Umbilical cord (tissue), 2 donors: ENCODE results near the gene GPR176. TPM values are rescaled to one million over a fixed set of nuclear protein-coding genes. Genes with fewer than 3 reads are reported as not detected.

Experiments
- DNase-seq: peaks from one replicate; pipeline ENCODE4 v3.0.0-alpha.2; 2015; ENCODE audit warnings: low spot score
- total RNA-seq: library from RNA; depleted of rRNA; stranded (reverse); fragments of >200 nt; gene quantifications from one replicate; pipeline ENCODE4 v1.2.3, GENCODE V29; 2014; ENCODE audit warnings: low replicate concordance; ENCODE audit not compliant: insufficient read depth

Gene GPR176
- total RNA-seq, 1 donor from 2014 or later: 32.3 TPM

DNA sequence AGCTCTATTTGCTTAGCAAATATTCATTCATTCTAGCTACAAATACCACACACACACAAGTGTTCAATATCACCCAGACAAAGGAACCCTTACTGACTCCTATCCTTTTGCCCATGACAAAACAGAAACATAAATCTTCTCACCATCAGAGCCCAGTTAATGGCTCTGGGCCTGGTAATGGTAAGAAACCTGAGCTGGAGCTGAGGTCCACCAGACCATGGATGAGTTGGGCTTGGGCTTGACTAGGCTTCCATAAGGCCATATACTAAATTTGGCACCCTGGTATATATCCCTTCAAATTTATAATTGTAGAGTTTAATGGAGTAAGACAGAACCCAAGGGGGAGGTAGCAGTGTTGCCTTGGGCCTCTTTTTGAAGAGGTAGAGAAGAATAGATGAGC is 29.4 kb downstream of the GPR176 start:
- no peak for DNase-seq

DNA sequence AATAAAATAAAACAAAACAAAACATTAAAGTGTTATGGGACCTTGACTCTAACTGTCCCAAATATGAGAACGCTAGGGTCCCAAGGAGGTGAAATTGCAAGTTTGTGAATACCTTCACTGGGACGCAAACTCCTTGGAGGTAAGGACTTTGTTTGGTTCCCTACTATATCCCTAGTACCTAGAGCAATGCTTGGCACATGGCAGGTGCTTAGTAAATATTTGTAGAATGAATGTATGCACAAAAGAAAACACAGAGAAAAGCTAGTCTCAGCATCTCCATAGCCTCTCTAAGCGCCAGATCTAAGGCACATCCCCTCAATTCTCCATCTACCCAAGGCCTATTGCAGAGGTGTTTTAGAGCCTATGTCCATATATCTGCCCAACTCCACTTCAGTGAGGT is 30.5 kb downstream of the GPR176 start:
- DNase-seq: no peak

DNA sequence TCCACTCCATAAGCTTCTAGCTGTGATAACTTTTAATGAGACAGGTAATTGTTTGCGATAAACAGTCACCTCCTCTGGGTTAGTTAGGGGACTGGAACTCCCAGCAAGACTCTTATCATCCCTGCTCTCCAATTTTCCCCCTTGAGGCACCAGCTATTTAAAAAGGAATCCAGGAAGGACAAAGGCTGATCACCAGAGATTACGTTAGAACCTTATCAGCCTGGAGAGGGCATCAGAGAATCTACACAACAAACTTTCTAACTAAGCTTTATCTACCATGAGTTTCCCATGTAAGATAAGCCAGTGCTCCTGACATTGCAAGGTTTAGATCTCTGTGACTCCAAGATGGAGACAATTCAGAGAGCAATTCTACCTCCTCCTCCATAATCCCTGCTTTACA is 31.3 kb downstream of the GPR176 start:
- DNase-seq: no peak

DNA sequence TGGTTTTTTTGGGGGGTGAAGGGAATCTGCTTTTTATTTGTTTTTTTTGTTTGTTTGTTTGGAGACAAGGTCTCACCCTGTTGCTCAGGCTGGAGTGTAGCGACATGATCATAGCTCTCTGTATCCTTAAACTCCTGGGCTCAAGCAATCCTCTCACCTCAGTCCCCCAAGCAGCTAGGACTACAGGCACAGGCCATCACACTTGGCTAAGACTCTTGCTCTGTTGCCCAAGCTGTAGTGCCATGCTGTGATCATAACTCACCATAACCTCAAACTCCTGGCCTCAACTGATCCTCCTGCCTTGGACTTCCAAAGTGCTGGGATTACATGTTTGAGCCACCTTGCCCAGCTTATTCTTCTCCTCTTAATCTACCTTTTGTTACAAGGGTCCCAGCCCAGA is 31.8 kb downstream of the GPR176 start:
- no peak for DNase-seq

DNA sequence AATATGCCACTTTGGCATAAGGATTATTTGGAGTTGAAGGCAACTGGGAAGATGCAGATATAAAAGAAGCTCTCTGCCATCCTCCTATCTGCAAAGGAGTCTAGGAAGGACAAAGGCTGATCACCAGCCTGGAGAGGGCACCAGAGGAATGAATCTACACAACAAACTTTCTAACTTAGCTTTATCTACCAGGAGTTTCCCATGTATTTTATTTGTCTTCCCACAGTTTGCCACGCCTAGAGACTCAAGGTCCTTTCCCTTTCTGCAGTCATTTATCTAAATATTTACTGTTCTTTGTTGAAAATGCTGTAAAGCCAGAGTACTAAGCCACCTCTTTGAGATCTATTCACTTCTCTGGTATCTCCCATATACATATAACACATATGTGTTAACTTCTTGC is 32.2 kb downstream of the GPR176 start:
- peak; percentile 47 for DNase-seq

DNA sequence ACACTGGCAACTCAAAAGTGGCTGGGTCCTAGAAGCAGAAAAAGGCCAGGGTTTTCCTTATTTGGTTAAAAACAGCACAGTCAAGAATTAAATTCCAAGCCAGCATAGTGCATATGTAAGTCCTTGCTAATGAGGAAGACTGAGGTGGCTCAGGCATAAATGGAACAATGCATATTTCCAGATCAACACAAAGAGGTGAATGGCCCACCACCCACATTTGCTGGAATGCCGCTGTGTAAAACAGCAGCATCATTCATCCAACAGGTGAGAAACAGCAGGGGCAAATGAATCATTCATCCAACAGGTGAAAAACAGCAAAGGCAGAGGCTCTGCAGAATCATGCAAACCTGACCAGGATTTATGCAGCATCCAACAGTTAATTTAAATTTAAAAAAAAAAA is 32.9 kb downstream of the GPR176 start:
- DNase-seq: no peak

DNA sequence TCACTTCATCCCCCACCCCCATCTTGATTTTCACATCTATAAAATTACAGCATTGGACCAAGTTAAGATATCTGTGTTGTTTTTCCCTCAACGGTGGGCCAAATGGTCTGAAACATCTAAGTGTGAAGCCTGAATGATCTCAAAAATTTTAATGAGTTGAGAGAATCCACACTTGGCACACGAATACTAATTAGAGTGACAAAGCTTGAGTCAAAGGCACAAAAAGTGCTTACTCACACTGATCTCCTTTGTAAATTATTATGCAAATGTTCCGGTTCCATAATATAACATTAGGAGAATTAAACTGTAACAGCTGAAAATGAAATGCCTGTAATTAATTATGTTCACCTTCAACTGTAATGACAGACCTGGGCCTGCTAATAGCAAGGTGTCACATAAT is 33.6 kb downstream of the GPR176 start:
- DNase-seq: no peak

DNA sequence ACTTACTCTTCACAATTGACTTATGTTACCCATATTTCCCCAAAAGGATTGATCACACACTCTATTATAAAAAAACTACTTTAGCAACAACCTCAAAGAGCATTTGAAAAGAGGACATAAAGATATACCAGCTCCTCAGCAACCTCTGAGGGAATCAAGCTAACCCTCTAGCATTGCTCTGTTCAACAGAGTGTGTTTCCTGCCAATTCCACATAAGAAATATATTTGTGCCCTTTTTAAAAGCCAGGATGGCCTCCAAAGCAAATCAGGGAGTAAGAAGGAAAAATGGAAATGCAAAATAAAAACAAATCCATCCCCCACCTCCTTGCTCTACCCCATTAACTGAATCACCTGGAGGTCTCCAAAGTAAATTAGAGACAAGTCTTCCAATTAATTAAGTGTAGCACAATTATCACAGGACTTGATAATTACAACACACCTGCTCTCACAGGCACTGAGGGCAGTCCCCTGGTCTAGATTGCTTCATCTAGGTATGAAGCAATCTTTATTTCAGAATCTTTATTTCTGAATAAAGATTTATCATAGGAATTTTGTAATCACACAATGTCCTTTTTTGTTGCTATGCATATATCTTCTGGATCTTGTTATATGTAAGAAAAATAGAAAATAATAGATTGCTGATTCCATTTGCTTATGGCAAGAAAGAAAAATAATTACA is 34.8 kb downstream of the GPR176 start:
- no peak for DNase-seq

DNA sequence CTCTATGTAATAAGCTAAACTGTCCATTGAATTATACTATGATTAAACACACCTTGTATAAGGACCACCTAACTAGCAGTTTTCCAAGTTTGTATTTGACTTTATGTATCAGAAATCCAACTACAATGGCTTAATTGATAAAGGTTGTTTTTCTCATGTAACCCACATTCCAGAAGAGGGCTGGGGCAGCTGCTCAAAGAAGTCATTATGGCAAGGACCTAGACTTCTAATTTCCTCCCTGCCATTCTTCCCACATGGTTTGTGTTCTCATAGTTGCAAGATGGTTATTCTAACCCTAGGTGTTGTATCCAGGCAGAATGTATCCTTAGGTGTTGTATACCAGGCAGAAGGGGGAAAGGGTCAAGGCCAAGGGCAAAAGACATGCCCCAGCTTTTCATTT is 35.7 kb downstream of the GPR176 start:
- no peak for DNase-seq

DNA sequence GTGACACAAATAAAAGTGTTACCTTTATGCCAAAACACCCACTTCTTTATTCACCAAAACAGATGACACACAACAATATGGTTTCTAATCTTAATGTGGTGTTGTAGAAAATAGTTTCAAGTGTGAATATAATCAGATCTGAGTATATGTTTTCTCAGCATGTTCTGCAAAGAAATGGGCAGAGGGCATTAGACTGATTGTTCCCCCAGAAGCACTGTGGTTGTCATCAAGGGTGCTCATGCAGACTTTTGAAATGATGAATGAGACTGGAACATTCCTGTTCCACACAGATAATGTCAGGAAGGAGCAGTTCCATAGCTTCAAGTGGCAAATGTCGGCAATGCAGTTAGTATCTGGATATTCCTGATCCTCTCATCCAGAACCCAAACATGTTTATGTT is 37.5 kb downstream of the GPR176 start:
- no peak for DNase-seq

DNA sequence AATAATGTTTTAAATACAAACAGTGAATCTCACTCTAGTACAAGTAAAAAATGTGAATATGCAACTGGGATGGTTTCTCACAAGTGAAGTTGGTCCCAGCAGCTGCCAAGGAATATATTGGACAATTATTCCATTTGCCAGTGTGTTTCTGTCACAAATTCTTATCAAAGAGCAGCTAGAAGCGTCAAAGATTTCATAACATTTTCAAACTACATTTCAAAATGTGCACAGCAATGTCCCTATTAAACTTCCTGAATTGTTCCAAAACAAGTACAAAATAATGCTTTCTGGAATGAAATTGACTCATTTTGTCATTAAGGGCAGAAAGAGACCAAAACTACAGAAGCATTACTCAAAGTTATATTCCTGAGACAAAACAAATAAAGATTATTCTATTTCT is 38.3 kb downstream of the GPR176 start:
- no peak for DNase-seq

DNA sequence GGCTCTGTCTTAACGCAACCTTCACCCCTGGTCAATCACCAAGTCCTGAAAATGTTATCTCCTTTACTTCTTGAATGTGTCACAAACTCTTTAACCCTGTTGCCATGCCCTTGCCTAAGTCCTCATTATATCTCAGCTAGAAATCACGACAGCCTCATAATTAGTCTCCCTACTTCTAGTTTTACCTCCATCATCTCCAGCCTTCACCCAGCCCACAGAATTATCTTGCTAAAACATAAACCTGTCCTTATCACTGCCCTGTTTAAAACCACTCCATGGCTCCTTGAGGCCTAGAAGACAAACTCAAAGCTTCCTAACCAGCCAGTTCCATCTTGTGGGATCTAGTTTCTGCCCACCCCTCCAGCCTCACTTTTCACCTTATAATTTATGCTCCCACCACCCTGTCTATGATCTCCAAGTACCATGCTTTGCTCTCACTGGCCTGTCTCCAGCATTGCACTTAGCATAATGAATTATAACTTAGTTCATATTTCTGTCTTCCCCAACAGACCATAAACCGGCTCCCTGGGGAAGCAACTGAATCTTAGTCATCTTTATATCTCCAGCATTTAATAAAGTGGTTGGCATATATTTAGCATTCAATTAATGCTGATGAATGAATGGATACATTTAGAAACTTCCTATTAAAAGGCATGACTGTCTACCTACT is 39.2 kb downstream of the GPR176 start:
- DNase-seq: no peak

DNA sequence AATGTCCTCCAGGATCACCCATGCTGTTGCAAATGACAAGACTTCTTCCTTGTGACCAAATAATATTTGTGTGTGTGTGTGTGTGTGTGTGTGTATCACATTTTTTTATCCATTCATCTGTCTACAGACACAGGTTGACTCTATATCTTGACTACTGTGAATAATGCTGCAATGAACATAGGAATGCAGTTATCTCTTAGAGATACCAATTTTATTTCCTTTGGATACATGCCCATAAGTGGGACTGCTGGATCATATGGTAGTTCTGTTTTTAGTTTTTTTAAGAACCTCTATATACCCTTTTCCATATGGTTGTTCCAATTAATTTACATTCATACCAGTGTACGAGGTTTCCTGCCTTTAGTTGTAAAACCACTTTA is 41.7 kb downstream of the GPR176 start:
- peak; percentile 46 for DNase-seq

DNA sequence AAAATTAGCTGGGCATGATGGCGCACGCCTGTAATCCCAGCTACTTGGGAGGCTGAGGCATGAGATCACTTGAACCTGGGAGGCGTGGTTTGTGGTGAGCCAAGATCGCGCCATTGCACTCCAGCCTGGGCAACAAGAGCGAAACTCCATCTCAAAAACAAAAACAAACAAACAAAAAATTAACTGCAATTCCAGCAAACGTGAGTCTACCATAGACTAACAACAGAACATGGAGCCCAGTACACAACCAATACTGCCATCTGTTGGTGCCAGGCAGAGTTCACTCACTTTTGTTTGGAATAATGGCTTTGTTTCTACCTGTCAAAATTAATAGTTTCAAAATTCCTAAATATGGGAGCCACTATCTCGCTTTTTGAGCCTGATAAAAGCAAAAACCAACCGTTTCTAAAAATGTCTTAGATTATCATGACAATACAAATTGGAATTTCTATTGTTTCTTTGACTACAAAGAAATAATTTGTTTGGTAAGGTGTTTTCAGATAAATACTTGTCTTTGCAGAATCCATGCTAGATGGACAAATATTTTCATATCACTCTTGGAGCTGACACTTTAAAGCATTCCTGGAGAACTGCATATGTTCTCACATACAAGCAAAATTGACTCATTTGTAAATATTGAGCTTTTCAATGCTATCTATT is 45.0 kb downstream of the GPR176 start:
- DNase-seq: peak; percentile 7

DNA sequence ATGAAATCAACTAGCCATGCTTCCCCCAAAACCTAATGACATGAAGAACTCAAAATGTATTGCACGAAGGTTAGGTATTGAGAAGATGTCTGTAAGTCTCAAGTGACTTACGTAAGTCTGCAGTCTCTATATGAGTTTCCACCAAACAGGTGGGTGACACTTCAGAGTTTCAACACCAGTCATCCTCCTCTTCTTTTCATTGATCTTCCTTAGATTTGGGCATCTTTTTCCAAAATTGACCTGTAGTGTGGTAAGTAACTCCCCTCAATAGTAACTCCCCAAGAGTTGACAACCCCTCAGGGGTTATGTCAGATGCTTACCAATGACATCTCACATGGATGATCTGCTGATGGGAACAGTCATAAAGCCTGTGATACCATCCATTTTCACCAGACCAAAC is 46.1 kb downstream of the GPR176 start:
- no peak for DNase-seq

DNA sequence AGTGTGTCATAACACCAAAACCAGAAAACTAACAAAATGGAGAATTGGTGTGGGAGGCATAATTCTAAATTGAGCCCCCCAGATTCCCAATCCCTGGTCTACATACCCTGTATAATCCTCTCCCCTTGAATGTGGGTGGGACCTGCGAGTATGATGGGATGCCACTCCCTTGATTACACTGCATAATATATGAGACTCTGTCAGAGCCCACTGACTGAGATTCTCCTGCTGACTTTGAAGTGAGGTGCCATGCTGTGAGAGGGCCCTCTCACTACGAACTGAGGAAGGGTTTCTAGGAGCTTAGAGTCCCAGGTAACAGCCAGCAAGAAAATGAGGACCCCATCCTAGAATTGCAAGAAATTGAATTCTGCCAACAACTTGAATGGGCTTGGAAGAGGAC is 49.5 kb downstream of the GPR176 start:
- no peak for DNase-seq

DNA sequence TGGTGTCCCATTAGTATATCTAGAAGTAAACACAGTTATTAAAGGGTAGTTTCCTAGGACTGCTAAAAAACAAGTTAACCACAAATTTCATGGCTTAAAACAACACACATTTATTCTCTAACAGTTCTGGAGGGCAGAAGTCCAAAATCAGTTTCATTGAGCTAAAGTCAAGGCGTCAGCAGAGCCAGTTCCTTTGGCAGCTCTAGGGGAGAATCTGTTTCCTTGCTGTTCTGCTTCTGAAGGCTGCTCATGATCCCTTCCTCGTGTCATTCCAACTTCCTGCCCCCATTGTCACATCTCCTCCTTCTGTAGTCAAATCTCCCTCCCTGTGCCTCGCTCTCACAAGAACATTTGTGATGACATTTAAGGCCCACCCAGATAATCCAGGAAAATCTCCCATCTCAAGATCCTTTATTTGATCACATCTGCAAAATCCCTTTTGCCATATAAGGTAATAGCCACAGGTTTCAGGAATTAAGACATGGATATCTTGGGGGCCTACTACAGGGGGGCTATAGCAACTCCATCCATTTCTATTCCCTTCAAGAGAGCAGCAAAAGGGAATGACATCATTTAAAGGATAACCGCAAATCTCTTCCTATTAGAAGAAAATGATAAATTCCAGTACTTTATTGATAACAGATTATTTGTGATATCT is 50.1 kb downstream of the GPR176 start:
- DNase-seq: peak; percentile 13

DNA sequence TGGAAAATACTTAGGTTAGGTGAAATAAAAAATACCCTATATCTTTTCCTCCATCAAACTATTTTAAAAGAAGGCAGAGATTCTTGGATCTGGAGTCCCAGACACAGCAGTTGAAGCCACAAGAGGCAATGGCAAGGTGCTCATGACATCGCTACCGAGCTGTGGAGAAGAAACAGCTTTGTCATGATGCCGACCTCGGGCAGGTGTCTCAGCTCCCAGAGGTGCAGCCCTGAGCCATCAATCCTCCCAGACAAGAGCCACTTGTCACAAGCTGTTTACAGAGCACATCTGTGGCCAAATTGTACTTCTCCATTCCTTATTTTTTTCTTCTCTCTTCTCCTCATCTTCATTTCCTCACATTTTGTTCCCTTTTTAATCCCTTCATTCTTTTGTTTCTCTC is 50.8 kb downstream of the GPR176 start:
- DNase-seq: no peak

DNA sequence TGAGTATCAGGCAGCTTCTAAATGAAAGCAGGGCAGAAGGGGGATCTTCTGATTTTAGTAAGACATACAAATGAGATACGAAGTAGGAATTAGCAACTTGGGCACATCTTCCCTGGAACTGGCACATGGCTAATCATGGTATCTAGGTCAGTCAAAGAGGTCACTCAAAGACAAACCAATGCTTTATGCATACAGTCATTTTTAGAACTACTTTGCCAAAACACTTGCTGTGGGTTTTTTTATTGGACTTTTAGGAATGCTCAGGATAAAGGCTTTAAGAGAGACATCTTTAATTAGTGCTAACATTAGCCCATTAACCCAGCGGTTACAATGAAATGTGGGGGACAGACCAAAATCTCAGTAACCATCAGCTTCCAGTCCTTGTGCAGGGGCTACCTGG is 51.7 kb downstream of the GPR176 start:
- no peak for DNase-seq

DNA sequence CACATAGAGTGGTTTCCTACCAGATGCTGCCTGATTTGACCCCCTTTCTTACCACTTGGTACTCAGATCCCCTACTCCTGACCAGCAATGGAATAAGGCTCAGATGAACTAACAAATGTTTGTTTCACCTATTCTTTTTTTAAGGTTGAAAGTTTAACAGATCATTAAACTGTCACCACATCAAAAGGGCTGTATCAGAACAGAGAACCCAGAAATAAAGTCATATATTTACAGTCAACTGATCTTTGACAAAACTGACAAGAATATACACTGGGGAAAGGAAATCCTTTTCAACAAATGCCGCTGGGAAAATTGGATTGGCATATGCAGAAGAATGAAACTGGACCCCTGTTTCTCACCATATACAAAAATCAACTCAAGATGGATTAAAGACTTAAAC is 56.0 kb downstream of the GPR176 start:
- DNase-seq: no peak

DNA sequence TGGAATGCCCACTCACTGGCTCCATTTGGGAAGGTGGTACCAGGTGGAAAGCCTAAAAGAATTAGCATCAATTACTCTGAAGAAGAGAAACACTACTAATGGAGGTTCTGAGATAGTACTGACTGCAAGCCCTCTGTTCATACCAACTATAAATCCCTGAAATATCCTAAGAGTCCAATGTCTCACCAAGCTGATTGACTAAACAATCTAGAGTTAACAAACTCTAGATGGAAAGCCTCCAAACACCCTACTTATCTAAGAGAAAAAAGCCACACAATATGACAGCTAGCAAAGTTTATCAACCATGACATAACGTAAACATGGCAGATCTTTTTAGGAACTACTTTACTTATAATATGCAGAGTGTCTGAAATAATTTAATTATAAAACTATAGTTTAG is 59.2 kb downstream of the GPR176 start:
- no peak for DNase-seq

DNA sequence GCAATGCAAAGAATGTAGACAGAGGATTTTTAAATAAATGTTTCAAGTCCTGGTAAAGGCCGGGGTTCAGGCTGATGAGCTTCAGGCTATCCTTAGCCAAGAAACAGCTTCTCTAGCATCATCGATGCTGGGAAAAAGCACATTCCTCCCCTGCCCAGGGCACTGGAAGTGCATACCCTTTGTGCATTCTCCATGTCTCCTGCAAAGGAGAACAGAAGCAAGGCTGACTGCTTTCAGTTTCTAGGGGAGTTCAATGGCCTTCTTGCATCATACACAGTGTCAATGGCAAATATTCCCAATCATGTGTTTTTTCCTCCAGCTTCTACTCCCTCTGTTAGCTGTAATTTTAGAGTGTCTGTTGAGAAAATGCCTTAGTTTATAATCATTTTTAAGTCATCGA is 59.9 kb downstream of the GPR176 start:
- no peak for DNase-seq

DNA sequence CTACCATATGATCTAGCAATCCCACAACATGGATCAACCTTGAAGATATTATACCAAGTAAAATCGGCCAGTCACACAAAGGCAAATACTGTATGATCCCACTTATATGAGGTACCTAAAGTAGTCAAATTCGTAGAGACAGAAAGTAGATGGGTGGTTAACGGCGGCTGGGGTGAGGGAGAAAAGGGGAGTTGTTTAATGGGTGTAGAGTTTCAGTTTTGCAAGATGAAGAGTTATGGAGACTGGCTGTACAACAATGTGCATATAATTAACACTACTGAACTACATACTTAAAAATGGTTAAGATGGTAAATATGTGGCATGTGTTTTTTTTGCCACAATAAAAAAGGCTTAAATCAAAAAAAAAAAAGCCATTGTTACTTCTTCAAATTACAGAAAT is 60.4 kb downstream of the GPR176 start:
- DNase-seq: no peak
